NCI-H2171 treated with DMSO at 0.1 percent for 48 hours (cell line): ENCODE data around the gene HBA1.
"Not testable (repeated sequence)": the region's sequence is repeated elsewhere in the genome, so short reads cannot be mapped to it uniquely, and the experiment has no call there.

ENCODE experiments used
- DNase-seq: peaks from one replicate; lab custom pipeline; 2025; lab: John Stamatoyannopoulos, UW

Gene HBA1

DNA sequence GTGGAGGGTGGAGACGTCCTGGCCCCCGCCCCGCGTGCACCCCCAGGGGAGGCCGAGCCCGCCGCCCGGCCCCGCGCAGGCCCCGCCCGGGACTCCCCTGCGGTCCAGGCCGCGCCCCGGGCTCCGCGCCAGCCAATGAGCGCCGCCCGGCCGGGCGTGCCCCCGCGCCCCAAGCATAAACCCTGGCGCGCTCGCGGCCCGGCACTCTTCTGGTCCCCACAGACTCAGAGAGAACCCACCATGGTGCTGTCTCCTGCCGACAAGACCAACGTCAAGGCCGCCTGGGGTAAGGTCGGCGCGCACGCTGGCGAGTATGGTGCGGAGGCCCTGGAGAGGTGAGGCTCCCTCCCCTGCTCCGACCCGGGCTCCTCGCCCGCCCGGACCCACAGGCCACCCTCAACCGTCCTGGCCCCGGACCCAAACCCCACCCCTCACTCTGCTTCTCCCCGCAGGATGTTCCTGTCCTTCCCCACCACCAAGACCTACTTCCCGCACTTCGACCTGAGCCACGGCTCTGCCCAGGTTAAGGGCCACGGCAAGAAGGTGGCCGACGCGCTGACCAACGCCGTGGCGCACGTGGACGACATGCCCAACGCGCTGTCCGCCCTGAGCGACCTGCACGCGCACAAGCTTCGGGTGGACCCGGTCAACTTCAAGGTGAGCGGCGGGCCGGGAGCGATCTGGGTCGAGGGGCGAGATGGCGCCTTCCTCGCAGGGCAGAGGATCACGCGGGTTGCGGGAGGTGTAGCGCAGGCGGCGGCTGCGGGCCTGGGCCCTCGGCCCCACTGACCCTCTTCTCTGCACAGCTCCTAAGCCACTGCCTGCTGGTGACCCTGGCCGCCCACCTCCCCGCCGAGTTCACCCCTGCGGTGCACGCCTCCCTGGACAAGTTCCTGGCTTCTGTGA, at the start of gene HBA1:
Gene HBA1, plus strand, starts transcription at position 204 of the 906 bp plus-strand sequence. Its CDS starts 37 bp downstream, at position 241.
- DNase-seq: not testable (repeated sequence)

DNA sequence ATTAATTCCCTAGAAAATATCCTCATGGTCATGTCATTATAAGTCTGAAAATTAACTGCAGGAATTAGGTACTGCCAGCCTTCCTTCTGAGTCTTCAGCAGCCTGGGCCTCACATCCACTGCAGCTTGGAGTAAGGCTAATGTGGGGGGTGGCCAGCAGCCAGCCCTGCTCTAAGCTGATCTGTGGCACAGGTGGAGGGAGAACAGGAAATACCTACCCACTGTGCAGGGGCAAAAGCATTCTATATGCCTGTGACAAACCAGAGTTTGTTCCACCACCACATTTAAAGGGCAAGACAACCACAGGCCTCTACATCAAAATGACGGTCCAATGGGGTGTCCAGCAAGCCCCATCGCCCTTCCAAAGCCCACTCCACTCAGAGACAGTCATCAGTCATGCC, 47.4 kb upstream of the HBA1 start:
- DNase-seq: no peak

DNA sequence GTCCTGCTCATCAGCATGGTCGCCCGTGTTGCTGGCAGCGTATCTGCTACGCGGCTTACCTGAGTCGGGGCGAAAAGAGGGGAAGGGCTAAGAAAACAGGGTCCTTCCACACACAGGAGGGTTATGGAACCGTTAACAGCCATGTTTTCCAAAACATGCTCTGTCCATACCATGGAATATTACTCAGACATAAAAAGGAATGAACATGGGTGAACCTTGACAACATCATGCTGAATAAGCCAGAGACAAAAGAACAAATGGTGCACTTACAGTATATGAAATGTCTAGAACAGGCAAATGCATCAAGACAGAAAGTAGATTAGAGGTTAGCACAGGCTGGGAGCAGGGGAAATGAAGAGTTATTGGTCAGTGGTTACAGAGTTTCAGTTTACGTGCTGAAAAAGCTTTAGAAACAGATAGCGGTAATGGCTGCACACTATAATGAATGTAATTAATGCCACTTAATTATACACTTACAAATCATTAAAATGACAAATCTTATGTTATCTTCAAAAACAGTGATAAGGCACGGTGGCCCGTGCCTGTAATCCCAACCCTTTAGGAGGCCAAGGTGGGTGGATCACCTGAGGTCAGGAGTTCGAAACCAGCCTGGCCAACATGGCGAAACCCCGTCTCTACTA, 45.8 kb upstream of the HBA1 start:
- DNase-seq: no peak

DNA sequence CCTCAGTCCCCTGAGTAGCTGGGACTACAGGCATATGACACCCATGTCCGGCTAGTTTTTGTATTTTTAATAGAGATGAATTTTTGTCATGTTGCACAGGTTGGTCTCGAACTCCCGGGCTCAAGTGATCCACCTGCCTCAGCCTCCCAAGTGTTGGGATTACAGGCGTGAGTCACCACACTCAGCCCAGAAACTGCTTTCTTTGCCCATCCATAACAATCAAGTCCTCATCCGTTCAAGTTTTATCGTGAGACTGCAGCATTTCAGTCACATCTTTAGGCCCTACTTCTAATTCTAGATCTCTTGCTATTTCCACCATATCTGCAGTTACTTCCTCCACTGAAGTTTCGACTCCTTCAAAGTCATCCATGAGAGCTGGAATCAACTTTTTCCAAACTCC, 44.4 kb upstream of the HBA1 start:
- no peak for DNase-seq

- DNase-seq: no peak
These were observed 42.8 kb upstream of the HBA1 start for GRCh38 chr16:133716-134115.

- peak; percentile 6 for DNase-seq
These were observed 38.4 kb upstream of the HBA1 start for GRCh38 chr16:138049-138417.

GRCh38 chr16:140175-140857, 36.2 kb upstream of the HBA1 start:
- no peak for DNase-seq

DNA sequence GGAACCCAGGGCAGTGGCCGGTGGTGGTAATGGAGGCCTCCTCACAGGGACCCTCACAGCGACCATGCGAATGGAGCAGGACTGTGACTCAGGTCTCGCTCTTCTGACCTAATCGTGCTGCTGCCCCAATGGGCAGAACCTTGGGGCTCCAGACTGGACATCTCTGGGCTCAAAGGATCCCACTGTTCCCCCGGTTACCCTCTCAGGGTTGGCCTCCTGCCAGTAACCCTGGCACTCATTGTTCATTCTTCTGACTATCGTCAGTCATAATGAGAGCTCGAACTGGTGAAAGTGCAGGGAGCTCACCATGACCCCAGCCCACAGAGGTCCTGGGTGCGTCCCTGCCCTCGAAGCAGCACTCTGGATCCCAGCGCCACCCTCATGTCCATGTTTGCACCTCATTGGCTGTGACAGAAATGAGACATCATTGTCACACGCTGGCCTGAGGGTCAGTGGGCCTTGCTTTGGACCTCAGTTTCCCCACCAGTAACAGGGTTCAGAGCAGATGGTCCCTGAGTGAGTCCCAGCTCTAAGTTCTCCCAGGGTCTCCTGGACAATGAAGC, 34.0 kb upstream of the HBA1 start:
- no peak for DNase-seq

DNA sequence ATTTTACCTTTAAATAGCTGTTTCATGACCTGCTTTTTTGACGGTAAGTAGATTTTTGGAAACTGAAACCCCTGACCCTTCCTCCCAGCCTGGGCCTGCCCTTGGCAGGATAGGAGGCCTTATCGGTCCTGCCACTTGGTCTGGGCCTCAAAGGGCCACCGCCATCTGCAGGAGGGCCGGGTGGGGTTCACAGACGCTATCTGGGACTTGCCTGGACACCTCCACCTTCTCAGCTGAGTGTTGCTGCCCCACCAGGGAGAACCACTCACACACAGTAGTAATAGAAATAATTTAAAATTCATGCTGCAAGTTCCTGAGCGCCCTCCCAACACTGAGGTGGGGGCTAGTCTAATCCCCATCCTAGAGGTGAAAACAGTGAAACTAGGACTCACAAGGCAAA, 33.4 kb upstream of the HBA1 start:
- DNase-seq: no peak

DNA sequence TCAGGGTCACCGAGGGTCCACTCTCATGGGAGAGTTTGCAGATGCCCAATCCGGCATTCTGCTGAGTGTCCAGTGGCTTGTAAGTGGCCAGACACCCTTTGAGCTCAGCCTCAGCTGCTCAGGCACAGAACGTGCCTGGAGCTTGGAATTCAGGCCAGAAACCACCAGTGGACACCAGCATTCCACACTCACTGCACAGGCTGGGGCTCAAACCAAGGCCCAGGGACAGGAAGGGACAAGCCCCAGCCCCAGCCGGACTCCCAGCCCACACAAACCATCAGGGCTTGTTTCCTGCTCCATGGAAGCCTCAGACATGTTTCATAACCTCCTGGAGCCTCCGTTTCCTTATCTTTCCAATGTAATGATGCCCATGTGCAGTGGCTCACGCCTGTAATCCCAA, 33.0 kb upstream of the HBA1 start:
- DNase-seq: no peak

DNA sequence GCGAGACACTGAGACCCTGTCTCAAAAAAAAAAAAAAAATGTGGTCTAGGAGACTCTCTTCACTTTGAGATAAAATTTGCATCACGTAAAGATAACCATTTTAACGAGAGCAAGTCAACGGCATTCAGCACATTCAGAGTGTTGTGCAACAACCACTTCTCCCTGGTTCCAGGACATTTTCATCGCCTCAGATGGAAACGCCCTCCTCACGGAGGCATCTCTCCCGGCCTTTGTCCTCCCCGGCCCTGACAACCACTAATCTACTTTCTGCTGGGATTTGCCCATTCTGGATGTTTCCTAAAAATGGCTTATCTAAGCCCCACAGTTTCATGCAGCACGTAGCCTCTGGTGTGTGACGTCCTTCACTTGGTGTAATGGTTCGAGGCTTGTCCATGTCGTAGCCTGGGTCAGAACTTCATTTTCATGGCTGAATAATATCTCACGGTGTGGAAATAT, 31.7 kb upstream of the HBA1 start:
- no peak for DNase-seq

DNA sequence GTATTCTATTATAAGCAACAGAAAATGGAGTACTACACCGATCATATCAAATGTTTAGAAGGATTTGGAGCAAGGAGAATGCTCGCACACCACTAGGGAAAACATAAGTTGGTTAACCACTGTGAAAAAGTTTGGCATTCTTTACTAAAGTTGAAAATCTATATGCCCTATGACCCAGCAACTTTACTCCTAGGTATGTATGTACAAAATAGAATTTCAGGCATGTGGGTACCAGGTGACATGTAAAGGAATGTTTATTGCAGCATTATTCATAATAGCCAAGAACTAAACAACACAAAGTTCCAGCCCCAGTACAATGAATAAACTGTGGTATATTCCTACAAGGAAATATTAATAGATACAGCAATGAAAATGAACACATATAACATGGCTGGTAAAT, 29.8 kb upstream of the HBA1 start:
- no peak for DNase-seq

DNA sequence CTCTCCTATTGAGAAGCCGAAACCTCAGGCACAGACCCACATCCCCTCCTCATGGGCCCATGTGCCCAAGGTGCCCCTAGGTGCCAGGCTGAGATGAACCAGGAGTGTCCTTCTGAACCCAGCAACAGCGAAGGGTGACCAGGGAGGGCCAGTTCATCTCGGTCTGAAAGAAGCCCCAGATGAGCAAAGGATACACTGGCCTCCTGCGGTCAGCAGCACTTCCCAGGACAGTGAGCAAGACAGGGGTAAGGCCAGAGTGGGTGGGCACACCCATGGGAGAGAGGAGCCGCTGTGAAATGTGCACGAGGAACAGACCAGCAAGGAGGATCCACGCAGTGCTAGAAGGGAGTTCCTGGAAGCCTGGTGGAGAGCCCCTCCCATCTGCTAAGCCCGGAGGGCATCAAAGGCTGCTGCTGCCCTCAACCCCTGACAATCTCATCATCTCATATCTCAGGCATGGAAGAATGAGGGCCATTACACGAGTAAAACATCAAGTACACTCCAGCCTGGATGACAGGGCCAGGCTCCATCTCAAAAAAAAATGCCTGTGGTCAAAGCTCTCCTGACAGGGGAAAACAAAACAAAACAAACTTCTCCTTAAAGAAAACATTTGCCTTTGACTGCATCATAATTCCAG, 27.3 kb upstream of the HBA1 start:
- no peak for DNase-seq

GRCh38 chr16:152141-153128, 24.0 kb upstream of the HBA1 start, which contains the start of gene HBZ:
Gene HBZ, plus strand, starts transcription at chr16:152644. Its CDS starts 266 bp downstream, at chr16:152910.
- no peak for DNase-seq

DNA sequence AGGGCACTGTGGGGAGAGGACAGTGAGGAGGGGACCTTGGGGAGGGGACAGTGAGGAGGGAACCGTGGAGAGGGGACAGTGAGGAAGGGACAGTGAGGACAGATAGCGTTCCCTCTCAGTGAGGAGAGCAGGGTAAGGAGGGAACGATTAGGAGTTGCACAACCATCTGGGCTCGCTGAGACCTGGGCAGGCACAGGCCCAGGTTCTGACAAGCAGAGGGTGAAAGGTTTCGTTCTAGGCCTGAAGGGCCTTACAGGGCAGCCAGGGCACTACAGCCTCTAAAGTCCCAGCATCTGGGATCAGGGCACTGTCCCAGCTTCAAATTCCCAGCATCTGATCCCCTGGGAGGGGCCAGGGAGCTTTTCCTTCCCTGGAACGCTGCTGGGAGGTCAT, 23.4 kb upstream of the HBA1 start:
- not testable (repeated sequence) for DNase-seq

DNA sequence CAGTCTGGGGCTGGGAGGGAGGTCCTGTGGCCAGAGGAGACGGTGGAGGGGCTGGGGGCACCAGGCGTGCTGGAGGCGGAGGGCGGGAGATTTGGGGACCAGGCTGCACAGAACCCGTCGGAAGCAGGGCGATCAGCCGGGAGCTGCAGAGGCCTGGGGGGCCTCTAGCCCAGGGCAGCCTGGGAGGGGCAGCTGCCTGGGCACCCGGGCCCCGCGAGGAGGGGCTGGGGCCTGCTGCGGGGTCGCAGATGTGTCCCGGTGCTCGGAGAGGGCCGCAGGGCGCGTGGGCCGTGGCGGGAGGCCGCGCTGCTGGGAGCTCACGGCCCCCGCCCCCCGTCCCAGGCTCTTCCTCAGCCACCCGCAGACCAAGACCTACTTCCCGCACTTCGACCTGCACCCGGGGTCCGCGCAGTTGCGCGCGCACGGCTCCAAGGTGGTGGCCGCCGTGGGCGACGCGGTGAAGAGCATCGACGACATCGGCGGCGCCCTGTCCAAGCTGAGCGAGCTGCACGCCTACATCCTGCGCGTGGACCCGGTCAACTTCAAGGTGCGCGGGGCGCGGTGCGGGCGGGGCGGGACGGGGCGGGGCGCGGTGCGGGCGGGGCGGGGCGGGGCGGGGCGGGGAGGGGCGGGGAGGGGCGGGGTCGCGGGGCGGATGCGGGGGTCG, 22.8 kb upstream of the HBA1 start:
- DNase-seq: not testable (repeated sequence)

- peak; percentile 37 for DNase-seq
These were observed 22.1 kb upstream of the HBA1 start for GRCh38 chr16:154217-155030.

DNA sequence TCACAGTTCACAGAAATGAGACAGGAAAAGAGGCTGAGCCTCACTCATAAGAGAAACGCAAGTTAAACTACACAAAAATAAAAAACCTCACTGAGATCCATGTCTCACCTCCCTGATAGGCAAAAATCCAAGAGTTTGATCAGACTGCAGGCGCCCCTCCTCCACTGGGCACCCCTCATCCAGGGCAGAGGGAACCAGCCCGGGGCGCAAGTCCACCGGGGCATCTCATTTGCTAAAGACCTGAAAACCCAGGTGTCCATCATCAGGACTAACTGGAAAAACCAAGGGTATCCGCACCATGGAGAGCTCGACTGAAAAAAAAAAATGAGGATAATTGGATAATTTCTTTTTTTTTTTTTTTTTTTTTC, 21.5 kb upstream of the HBA1 start:
- no peak for DNase-seq

DNA sequence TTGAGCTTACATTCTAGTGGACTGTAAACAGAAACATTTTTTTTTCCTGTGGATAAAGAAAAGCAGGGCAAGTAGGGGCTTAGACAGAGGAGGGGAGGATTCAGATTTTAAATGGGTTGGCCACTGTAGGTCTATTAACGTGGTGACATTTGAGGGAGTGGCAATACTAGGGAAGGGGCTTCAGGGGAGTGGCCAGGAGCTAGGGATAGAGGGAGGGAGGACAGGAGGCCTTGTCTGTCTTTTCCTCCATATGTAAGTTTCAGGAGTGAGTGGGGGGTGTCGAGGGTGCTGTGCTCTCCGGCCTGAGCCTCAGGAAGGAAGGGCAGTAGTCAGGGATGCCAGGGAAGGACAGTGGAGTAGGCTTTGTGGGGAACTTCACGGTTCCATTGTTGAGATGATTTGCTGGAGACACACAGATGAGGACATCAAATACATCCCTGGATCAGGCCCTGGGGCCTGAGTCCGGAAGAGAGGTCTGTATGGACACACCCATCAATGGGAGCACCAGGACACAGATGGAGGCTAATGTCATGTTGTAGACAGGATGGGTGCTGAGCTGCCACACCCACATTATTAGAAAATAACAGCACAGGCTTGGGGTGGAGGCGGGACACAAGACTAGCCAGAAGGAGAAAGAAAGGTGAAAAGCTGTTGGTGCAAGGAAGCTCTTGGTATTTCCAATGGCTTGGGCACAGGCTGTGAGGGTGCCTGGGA, 17.2 kb upstream of the HBA1 start:
- DNase-seq: no peak
